Nephron progenitor cell (in vitro differentiated cells): ENCODE results near the gene AHCTF1.
A peak's percentile ranks its signal among the peaks of the same experiment; 100 is the strongest.
"Not testable (repeated sequence)": the region's sequence is repeated elsewhere in the genome, so short reads cannot be mapped to it uniquely, and the experiment has no call there.

Source experiments
- DNase-seq: peaks from one replicate; pipeline ENCODE4 v3.0.0; 2021
- H3K27ac Mint-ChIP-seq: 2 replicates; pipeline ENCODE4 v1.8.0; 2021; ENCODE audit warnings: mild to moderate bottlenecking, moderate library complexity, mixed read lengths
- H3K27me3 Mint-ChIP-seq: 2 replicates; pipeline ENCODE4 v1.8.0; 2021; ENCODE audit warnings: mild to moderate bottlenecking, low read depth, mixed read lengths; ENCODE audit not compliant: poor library complexity
- H3K36me3 Mint-ChIP-seq: 2 replicates; pipeline ENCODE4 v1.8.0; 2021; ENCODE audit warnings: low read depth, mixed read lengths
- H3K4me1 Mint-ChIP-seq: 2 replicates; pipeline ENCODE4 v1.8.0; 2021; ENCODE audit warnings: mixed read lengths
- H3K4me3 Mint-ChIP-seq: 2 replicates; pipeline ENCODE4 v1.8.0; 2021; ENCODE audit warnings: mild to moderate bottlenecking, moderate library complexity, mixed read lengths
- H3K9me3 Mint-ChIP-seq: 2 replicates; pipeline ENCODE4 v1.8.0; 2021; ENCODE audit warnings: mild to moderate bottlenecking, moderate library complexity, mixed read lengths
- TF ChIP-seq, protein P1 (sequence below): fragments of 200-600 bp; sonication (generic); IDR thresholded peaks from 2 replicates; pipeline ENCODE4 v1.5.0; 2021; ENCODE audit warnings: antibody characterized with exemption

AHCTF1 gene

DNA sequence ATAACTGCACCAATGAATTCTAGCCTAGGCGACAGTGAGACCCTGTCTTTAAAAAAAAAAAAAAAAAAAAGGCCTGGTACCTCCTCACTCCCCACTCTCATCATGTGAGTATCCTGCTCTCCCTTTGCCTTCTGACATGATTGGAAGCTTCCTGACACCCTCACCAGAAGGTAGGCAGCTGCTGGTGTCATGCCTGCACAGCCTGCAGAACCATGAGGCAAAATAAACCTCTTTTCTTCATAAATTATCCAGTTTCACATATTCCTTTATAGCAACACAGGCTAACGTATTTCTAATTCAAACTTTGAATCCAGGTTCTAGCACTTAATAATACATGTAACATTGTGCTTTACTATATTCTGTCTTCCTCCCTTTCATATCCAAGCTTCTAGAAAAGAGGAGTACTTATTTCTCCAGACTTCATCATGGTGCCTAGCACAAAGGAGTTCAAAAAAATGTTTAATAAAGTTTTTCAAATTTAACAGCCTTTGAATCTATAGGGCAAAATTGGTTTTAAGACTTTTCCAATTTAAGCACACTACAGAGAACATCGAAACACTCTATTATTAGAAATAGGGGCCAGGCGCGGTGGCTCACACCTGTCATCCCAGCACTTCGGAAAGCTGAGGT lies 5.6 kb downstream of the AHCTF1 start:
- no peak for DNase-seq
- Mint-ChIP-seq H3K4me3 (no peak overlapping the region), H3K9me3 (peaks cover 74% of the 10 kb centered on the region), H3K36me3 (peaks cover 85% of the 10 kb centered on the region), H3K4me1 (peaks cover 26% of the 10 kb centered on the region), H3K27me3 (no peaks in the 10 kb centered on the region), H3K27ac (peak overlapping the region; percentile 53)
- TF ChIP-seq, protein P1, sequence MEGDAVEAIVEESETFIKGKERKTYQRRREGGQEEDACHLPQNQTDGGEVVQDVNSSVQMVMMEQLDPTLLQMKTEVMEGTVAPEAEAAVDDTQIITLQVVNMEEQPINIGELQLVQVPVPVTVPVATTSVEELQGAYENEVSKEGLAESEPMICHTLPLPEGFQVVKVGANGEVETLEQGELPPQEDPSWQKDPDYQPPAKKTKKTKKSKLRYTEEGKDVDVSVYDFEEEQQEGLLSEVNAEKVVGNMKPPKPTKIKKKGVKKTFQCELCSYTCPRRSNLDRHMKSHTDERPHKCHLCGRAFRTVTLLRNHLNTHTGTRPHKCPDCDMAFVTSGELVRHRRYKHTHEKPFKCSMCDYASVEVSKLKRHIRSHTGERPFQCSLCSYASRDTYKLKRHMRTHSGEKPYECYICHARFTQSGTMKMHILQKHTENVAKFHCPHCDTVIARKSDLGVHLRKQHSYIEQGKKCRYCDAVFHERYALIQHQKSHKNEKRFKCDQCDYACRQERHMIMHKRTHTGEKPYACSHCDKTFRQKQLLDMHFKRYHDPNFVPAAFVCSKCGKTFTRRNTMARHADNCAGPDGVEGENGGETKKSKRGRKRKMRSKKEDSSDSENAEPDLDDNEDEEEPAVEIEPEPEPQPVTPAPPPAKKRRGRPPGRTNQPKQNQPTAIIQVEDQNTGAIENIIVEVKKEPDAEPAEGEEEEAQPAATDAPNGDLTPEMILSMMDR = no peak

DNA sequence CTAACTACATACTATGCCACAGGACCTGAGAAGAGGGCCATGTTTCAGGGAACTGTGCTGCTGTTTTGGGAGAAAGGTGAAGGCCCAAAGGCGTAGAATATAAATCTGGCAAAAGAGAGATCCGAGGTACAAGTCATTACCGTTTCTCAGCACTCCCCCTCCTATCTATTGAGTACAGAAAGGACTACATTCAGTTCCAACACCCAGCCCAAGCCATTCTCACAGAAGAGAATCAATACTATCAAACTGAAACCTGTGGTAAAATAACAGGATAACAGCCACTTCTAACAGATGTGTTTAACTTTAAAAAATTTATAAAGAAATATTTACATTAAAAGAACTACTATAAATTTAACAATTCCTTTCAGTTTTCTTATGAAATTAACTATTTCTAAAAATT lies 7.8 kb downstream of the AHCTF1 start:
- Mint-ChIP-seq H3K27ac (peak overlapping the region; percentile 18), H3K36me3 (peaks cover 83% of the 10 kb centered on the region)

DNA sequence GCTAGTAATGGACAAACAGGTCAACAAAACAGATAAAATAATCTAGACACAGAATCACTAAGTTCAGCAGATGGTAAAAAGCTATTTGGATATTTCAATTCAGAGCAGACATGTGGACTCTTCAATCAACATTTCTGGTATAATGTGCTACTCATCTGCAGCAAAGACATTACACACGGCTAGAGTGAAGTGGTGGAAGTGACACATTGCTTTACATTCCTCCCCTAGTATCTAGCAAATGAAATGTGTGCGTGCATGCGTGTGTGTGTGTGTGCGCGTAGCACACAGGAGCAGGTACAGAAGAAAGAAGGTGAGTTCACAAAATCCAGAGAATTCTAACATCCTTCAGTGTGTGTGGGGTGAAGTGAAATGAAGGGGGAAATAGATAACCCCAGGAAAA lies 8.3 kb downstream of the AHCTF1 start:
- H3K4me3 Mint-ChIP-seq = no peak overlapping the region
- peaks cover 60% of the 10 kb centered on the region for H3K9me3 Mint-ChIP-seq
- peaks cover 10% of the 10 kb centered on the region for H3K4me1 Mint-ChIP-seq
- TF ChIP-seq, protein P1 = no peak
- H3K36me3 Mint-ChIP-seq = peaks cover 83% of the 10 kb centered on the region
- peak overlapping the region; percentile 18 for H3K27ac Mint-ChIP-seq
- no peak for DNase-seq
- no peaks in the 10 kb centered on the region for H3K27me3 Mint-ChIP-seq

More for the DNA sequence above, 7.8 kb downstream of the AHCTF1 start:
- peaks cover 64% of the 10 kb centered on the region for H3K9me3 Mint-ChIP-seq
- TF ChIP-seq, protein P1 = no peak
- H3K4me3 Mint-ChIP-seq = no peak overlapping the region
- DNase-seq = no peak
- no peaks in the 10 kb centered on the region for H3K27me3 Mint-ChIP-seq
- H3K4me1 Mint-ChIP-seq = peaks cover 13% of the 10 kb centered on the region

DNA sequence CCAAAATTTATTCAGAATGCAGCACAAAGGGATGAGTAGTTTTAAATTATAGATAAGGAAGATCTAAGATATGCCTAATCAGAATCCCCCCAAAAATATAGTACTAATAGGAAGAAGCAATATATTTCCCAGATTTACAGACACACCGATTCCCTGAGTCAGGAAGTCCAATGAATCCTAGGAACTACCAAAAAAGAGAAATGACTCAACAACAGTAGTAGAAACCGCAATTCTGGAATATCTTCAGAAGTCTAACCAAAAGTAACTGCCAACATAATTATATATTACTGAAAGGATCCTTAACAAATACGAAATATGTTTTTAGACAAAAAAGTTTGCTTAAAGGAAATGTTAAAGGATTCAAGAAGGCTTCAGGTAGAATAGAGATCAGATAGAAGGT lies 10.3 kb downstream of the AHCTF1 start:
- peaks cover 42% of the 10 kb centered on the region for H3K9me3 Mint-ChIP-seq
- no peak overlapping the region for H3K27ac Mint-ChIP-seq
- TF ChIP-seq, protein P1 = no peak
- no peak overlapping the region for H3K4me3 Mint-ChIP-seq
- DNase-seq = no peak
- no peaks in the 10 kb centered on the region for H3K27me3 Mint-ChIP-seq
- H3K4me1 Mint-ChIP-seq = peaks cover 10% of the 10 kb centered on the region
- peaks cover 81% of the 10 kb centered on the region for H3K36me3 Mint-ChIP-seq

DNA sequence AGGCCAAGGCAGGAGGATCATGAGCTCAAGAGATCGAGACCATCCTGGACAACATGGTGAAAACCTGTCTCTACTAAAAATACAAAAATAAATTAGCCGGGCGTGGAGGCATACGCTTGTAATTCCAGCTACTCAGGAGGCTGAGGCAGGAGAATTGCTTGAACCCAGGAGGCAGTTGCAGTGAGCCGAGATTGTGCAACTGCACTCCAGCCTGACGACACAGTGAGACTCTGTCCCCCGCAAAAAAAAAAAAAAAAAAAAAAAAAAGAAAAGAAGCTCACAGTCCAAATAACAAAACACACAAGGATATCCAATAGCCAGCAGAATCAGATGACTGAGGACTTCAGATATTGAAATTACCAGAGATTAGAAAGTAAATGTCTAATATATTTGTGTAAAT lies 11.8 kb downstream of the AHCTF1 start:
- peaks cover 26% of the 10 kb centered on the region for H3K9me3 Mint-ChIP-seq
- no peaks in the 10 kb centered on the region for H3K27me3 Mint-ChIP-seq
- H3K4me3 Mint-ChIP-seq = no peak overlapping the region
- TF ChIP-seq, protein P1 = no peak
- H3K27ac Mint-ChIP-seq = no peak overlapping the region
- peaks cover 81% of the 10 kb centered on the region for H3K36me3 Mint-ChIP-seq
- no peak for DNase-seq
- peaks cover 5% of the 10 kb centered on the region for H3K4me1 Mint-ChIP-seq

DNA sequence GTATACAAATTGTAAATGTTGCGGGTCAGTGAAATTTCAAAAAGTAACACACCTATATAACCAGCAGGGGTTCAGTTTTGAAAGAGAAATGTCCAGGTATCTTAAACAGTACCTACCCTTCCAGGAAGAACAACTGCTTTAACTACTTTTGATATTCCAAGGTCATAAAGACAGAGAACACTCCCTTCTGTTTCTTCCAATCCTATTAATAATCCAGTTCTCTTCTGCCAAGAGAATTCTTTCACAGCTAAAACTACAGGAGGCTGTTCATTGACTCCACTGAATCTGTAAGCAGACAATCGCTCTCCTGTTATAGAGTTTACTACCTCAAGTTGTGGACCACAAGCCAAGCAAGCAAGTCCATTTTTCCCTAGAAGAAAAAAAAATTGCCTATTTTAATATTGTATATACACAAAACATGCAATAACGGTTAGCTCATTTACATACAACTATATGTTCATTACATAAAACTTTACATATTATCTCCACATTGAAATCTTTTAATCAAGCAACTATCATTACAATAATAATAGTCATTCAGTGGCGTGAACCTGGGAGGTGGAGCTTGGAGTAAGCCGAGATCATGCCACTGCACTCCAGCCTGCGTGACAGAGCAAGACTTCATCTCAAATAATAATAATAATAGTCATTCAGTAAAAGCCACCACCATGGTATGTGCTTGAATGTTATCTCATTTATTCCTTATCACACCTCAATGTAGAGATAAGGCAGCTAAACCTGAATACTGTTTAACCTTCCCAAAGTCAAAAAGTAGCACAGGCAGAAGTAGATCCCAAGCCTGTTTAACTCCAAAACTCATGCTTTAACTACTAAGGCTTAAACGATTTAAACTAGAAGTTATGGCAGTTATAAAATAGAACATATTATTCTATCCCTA lies 15.5 kb downstream of the AHCTF1 start:
- H3K27ac Mint-ChIP-seq = not testable (repeated sequence)

More for the DNA sequence above, 15.5 kb downstream of the AHCTF1 start:
- peaks cover 89% of the 10 kb centered on the region for H3K36me3 Mint-ChIP-seq
- not testable (repeated sequence) for H3K4me1 Mint-ChIP-seq, H3K27me3 Mint-ChIP-seq, DNase-seq, H3K9me3 Mint-ChIP-seq, H3K4me3 Mint-ChIP-seq
